Adrenal gland (tissue), 5 donors: ENCODE results near the gene CILP2.

Source experiments
- CTCF ChIP-seq, 6 experiments: fragments of 450-650 bp in 4 of 6; fragments of 200-600 bp in 2 of 6; sonication (generic) in 1 of 6; IDR thresholded peaks; 1 replicate in 5 of 6; 2 replicates in 1 of 6; pipeline versions ENCODE4 v1.5.1 to v1.8.0; 2016 to 2021; ENCODE audit warnings: antibody characterized with exemption in 6 of 6, mild to moderate bottlenecking in 2 of 6, moderate library complexity in 1 of 6
- POLR2A ChIP-seq, 2 donors: fragments of 450-650 bp; IDR thresholded peaks; one replicate each; pipeline ENCODE4 v1.6.1; 2017; ENCODE audit warnings: antibody characterized with exemption in 2 of 2, mild to moderate bottlenecking in 2 of 2, moderate library complexity in 1 of 2
- donor health status: DM: no; HTN: no; CAD: no.

- TF ChIP-seq CTCF (IDR thresholded peaks at IDR 0.05) (peak; percentile 84 to 97 (median 92)), POLR2A (IDR thresholded peaks at IDR 0.05) (no peak)
Observed at GRCh38 chr19:19531951-19532805, 5.9 kb upstream of the CILP2 start.
